Measurements from ENCODE around the gene GPSM1. TPM values are rescaled to one million over a fixed set of nuclear protein-coding genes. Genes with fewer than 3 reads are reported as not detected.

Gene GPSM1
- total RNA-seq, 2 donors from 2014 or later, result 2.3 to 3.4 TPM

GRCh38 chr9:136345281-136346156 is 18.2 kb downstream of the GPSM1 start:
- Histone ChIP-seq H3K27me3 (no peaks in the 10 kb centered on the region), H3K9me3 (no peaks in the 10 kb centered on the region), H3K36me3 (no peaks in the 10 kb centered on the region), H3K4me3 (no peak overlapping the region), H3K9ac (ENCODE audit: low read depth in 2 of 2, low read length in 2 of 2) (peak overlapping the region in 1 of 2 donors; percentile 19), H3K27ac (peak overlapping the region; percentile 17), H3K4me1 (no peaks in the 10 kb centered on the region)
- intact Hi-C loops (cut with DNase I), result loop anchor here (10.0 kb wide), 1 partner anchor 59 kb away; the partner anchor contains the start of gene SNAPC4
- peak; percentile 36 for TF ChIP-seq CTCF (IDR thresholded peaks at IDR 0.05)
- peak; percentile 61 for DNase-seq

GRCh38 chr9:136346157-136346481 is 18.8 kb downstream of the GPSM1 start:
- Histone ChIP-seq H3K27me3 (no peaks in the 10 kb centered on the region), H3K4me3 (no peak overlapping the region), H3K9me3 (no peaks in the 10 kb centered on the region), H3K27ac (no peak overlapping the region), H3K36me3 (no peaks in the 10 kb centered on the region), H3K9ac (ENCODE audit: low read depth in 2 of 2, low read length in 2 of 2) (peak overlapping the region in 1 of 2 donors; percentile 19), H3K4me1 (no peaks in the 10 kb centered on the region)
- no peak for DNase-seq
- no peak for TF ChIP-seq CTCF (IDR thresholded peaks at IDR 0.05)
- intact Hi-C loops (cut with DNase I), result loop anchor here (10.0 kb wide), 1 partner anchor 59 kb away; the partner anchor contains the start of gene SNAPC4

- no peak for TF ChIP-seq CTCF (IDR thresholded peaks at IDR 0.05)
- Histone ChIP-seq H3K36me3 (no peaks in the 10 kb centered on the region), H3K27ac (no peak overlapping the region), H3K27me3 (no peaks in the 10 kb centered on the region), H3K4me1 (no peaks in the 10 kb centered on the region), H3K9ac (ENCODE audit: low read depth in 2 of 2, low read length in 2 of 2) (no peak overlapping the region), H3K9me3 (no peaks in the 10 kb centered on the region), H3K4me3 (no peak overlapping the region)
- no peak for DNase-seq
- intact Hi-C loops (cut with DNase I), result loop anchor here (10.0 kb wide), 1 partner anchor 58 kb away; the partner anchor contains the start of gene SNAPC4
These were observed 19.7 kb downstream of the GPSM1 start for GRCh38 chr9:136346927-136347465.

GRCh38 chr9:136347472-136348256 is 20.3 kb downstream of the GPSM1 start:
- Histone ChIP-seq H3K4me3 (no peak overlapping the region), H3K27ac (no peak overlapping the region), H3K4me1 (no peaks in the 10 kb centered on the region), H3K9me3 (no peaks in the 10 kb centered on the region), H3K36me3 (no peaks in the 10 kb centered on the region), H3K9ac (ENCODE audit: low read depth in 2 of 2, low read length in 2 of 2) (no peak overlapping the region), H3K27me3 (no peaks in the 10 kb centered on the region)
- intact Hi-C loops (cut with DNase I), result loop anchor here (10.0 kb wide), 1 partner anchor 57 kb away; the partner anchor contains the start of gene SNAPC4
- no peak for TF ChIP-seq CTCF (IDR thresholded peaks at IDR 0.05)
- DNase-seq, result no peak

GRCh38 chr9:136348691-136349090 is 21.4 kb downstream of the GPSM1 start:
- Histone ChIP-seq H3K9me3 (no peaks in the 10 kb centered on the region), H3K36me3 (no peaks in the 10 kb centered on the region), H3K9ac (ENCODE audit: low read depth in 2 of 2, low read length in 2 of 2) (no peak overlapping the region), H3K27ac (no peak overlapping the region), H3K4me1 (no peaks in the 10 kb centered on the region), H3K27me3 (no peaks in the 10 kb centered on the region), H3K4me3 (no peak overlapping the region)
- intact Hi-C loops (cut with DNase I), result loop anchor here (10.0 kb wide), 1 partner anchor 56 kb away; the partner anchor contains the start of gene SNAPC4
- no peak for DNase-seq
- no peak for TF ChIP-seq CTCF (IDR thresholded peaks at IDR 0.05)
